IPS-15b (cell line): ENCODE measurements around the gene PRKCE.

Source experiments
- H3K27me3 ChIP-seq: one replicate; pipeline ENCODE4 v1.6.1; 2013; ENCODE audit warnings: low read length; ENCODE audit not compliant: control insufficient read depth, insufficient read depth
- H3K36me3 ChIP-seq: one replicate; pipeline ENCODE4 v1.6.1; 2013; ENCODE audit warnings: low read length; ENCODE audit not compliant: control insufficient read depth, insufficient read depth
- H3K4me1 ChIP-seq: one replicate; pipeline ENCODE4 v1.6.1; 2013; ENCODE audit warnings: mild to moderate bottlenecking, low read length; ENCODE audit not compliant: control insufficient read depth, insufficient read depth
- H3K4me3 ChIP-seq: one replicate; pipeline ENCODE4 v1.5.1; 2013; ENCODE audit warnings: low read depth, low read length
- H3K9ac ChIP-seq: one replicate; pipeline ENCODE4 v1.6.1; 2013; ENCODE audit warnings: low read depth, mild to moderate bottlenecking, low read length
- H3K9me3 ChIP-seq: one replicate; pipeline ENCODE4 v1.6.1; 2013; ENCODE audit warnings: mild to moderate bottlenecking, low read length; ENCODE audit not compliant: control insufficient read depth, insufficient read depth

PRKCE gene

DNA sequence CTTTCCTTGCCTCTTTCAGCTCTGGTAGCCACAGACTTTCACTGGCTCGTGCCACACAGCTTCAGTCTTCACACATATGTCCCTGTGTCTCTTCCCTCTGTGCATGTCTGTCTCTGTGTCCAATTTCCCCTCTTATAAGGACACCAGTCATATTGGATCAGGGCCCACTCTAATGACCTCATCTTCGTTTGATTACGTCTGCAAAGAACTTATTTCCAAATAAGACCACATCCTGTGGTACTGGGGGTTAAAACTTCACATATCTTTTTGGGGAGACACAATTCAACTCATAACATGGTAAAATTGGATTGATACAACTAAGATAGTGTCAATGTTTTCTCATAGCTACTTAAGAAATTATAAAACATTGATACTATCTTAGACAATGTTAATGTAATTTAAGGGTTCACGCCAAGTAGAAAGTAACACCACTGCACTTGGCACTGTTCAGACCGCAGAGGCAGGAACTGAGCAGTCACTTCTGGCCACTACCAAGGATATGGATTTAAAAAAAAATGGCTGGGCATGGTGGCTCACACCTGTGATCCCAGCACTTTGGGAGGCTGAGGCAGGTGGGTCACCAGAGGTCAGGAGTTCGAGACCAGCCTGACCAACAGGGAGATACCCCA lies 526.1 kb downstream of the PRKCE start:
- no peaks in the 10 kb centered on the region for H3K36me3 ChIP-seq

DNA sequence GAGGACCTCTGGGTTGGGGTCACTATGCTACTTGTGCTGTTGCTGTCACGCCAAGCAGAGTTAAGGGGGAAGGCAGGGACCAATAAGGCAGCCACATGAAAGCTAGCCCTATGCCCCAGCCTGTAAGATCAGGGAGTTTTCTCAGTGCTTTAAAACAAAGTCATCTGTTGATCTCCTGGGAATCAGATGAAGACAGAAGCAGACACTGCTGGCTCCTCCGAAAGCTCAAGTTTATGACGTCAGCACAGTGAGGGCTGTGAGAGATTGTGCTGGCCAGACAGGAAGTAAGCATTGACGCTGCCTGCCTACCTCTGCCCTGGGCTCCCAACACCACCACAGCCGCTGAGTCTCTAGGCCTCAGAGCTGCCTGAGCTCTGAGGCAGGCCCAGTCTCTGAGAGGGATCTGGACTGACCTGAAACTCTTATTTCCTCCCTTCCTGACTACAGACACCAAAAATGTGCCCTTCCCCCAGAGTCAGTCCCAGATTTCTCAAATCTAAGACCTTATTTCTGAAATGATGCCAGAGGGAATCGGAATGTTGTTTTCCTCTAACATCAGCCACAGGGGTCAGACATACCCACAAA lies 527.7 kb downstream of the PRKCE start:
- Histone ChIP-seq H3K27me3 (no peaks in the 10 kb centered on the region), H3K36me3 (no peaks in the 10 kb centered on the region), H3K9ac (no peak overlapping the region), H3K4me1 (no peaks in the 10 kb centered on the region), H3K4me3 (no peak overlapping the region), H3K9me3 (no peaks in the 10 kb centered on the region)

More for the DNA sequence above, 526.1 kb downstream of the PRKCE start:
- H3K9ac ChIP-seq: no peak overlapping the region
- H3K4me3 ChIP-seq: no peak overlapping the region
- H3K4me1 ChIP-seq: no peaks in the 10 kb centered on the region
- no peaks in the 10 kb centered on the region for H3K27me3 ChIP-seq
- H3K9me3 ChIP-seq: no peaks in the 10 kb centered on the region

DNA sequence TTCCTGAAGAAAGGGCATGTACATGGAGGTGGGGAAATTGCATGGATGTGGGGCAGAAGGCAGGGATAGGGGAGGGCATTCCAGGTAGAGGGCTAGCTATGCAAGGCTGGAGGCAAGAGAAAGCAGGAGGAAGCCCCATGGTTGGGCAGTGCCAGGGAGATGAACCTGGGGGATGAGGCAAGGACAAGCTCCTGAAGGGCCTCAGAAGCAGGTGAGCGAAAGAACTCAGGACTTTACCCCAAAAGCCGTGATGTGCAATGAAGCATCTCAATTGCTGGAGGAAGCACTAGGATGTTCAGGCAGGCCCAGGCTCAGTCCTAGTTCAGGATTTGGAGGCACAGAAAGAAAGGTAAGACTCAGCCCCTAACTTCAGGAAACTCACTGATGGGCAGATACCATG lies 528.7 kb downstream of the PRKCE start:
- H3K4me1 ChIP-seq: no peaks in the 10 kb centered on the region
- no peak overlapping the region for H3K9ac ChIP-seq
- H3K4me3 ChIP-seq: no peak overlapping the region
- no peaks in the 10 kb centered on the region for H3K27me3 ChIP-seq
- H3K36me3 ChIP-seq: no peaks in the 10 kb centered on the region
- H3K9me3 ChIP-seq: no peaks in the 10 kb centered on the region

DNA sequence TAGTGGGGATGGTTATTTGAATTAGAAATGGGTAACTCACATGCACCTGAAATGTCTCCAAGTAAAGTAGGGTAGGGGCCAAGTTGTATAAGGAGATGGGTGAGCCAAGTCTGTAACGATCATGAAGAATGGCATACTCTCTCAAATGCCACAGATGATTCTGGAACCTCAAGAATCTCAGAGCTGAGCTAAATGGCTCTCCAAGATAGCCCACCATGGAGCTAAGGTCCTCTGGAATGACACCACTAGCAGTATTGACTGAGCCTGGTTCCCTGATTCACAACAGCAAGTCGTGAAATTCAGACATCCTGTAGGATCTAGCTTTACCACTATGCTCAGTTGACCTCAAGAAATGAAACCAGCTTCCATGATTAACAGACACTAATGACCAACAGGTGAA lies 529.8 kb downstream of the PRKCE start:
- Histone ChIP-seq H3K27me3 (no peaks in the 10 kb centered on the region), H3K36me3 (no peaks in the 10 kb centered on the region), H3K4me3 (no peak overlapping the region), H3K9me3 (no peaks in the 10 kb centered on the region), H3K4me1 (no peaks in the 10 kb centered on the region), H3K9ac (no peak overlapping the region)

DNA sequence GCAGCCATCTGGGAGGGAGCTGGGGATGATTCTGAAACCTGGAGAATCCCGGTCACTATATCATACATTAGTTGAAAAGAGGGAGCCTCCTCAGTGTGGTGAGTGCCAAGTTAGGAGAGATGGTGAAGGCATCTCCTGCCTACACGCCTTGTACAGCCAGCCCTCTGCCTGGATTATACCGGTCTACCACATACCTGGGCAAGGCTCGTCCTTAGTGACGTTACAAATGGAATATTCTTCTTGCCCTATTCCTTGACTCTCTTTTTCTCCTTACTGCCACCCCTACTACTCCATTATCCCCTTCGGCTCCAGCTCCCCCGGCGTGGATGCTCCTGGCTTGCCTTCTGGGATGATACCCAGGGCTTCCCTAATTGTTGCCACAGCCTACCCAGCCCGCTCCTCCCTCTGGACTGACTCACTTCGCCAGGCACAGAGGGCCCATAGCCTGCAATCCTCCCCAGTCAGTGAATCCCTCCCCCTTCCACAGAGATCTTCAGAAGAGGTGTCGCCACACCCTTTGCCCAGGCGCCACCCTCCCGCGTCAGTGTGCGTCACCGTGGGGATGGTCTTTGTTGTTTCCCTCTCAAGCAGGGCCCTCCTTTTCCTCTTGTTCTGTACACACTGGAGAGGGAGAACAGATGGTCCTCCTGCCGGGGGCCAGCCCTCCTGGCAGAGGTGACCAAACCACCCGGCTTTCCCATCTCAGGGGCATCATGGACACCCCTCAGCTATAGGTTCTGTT lies 530.5 kb downstream of the PRKCE start:
- Histone ChIP-seq H3K27me3 (no peaks in the 10 kb centered on the region), H3K9me3 (no peaks in the 10 kb centered on the region), H3K9ac (no peak overlapping the region), H3K4me3 (no peak overlapping the region), H3K36me3 (no peaks in the 10 kb centered on the region), H3K4me1 (no peaks in the 10 kb centered on the region)

DNA sequence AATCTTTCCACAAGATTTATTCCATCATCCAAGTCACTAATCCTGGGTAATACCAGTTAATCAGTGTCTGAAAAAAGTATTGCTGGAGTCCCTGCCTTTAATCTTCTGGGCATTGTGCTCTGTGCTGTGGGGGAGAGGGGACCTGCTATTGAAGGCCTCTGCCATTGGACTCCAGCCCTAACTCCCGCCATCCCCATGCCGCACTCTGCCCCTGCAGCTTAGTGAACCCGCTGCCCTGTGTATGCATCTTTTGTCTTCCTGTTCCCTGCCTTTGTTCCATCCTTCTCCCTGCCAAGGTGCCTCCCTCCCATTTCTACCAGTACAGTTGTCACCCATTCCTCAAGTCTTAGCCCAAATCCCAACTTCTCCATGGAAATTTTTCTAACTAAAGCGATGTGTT lies 532.0 kb downstream of the PRKCE start:
- Histone ChIP-seq H3K9me3 (no peaks in the 10 kb centered on the region), H3K4me3 (no peak overlapping the region), H3K27me3 (no peaks in the 10 kb centered on the region), H3K4me1 (no peaks in the 10 kb centered on the region), H3K9ac (no peak overlapping the region), H3K36me3 (no peaks in the 10 kb centered on the region)

DNA sequence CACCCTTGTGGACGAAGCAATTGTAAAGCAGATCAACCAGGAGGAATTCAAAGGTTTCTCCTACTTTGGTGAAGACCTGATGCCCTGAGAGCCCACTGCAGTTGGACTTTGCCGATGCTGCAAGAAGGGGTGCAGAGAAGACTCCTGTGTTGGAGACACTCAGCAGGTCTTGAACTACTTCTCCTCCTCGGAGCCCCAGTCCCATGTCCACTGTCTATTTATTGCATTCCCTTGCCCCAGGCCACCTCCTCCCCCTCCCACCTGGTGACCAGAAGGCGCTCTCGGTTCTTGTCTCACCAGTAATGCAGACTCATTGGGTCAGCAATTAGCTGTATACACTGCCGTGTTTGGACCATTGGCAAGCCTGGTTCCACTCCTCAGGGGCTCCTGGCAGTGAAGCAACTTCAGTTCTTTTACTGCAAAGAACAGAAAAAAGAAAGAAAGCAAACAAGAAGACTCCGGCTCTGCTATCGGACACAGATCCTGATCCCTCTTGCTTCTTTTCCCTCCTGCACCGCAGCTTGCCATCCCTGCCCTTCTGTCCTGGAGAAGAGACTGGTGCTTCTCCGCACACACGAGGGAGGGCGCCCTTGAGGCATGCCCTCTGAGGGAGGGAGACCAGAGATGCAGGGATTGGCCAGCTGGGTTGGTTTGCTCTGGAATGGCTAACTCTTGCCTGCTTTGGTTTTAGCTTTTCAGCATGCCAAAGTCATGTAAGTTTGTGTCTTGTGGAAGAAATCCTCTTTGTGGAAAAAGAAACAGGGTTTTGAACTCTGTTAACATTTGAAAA lies 533.5 kb downstream of the PRKCE start:
- H3K4me1 ChIP-seq: no peaks in the 10 kb centered on the region
- H3K27me3 ChIP-seq: no peaks in the 10 kb centered on the region

DNA sequence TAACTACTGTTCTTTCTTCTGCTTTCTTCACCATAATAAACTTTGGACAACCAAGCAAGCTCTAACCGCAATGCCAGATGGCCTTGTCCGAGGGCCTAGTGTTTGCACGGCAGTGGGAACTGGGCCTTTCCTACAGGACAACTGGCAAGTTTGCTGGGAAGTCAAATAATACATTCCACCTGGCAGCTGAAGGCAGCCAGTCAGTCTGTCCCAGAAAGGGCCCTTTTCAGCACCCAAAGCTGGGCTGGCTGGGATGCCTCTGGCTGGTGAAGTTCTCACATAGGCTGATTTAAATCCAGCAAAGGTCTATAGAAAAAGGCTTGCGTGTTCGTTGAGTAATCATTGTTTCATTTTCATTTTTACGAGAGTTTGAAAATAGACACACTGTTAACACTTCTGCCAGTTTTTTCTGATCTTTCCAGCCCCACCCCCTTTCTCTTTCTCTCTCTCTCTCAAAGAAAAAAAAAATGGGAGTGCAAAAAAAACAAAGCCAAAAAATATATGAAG lies 535.7 kb downstream of the PRKCE start:
- Histone ChIP-seq H3K4me3 (no peak overlapping the region), H3K9me3 (no peaks in the 10 kb centered on the region), H3K36me3 (no peaks in the 10 kb centered on the region), H3K9ac (no peak overlapping the region), H3K4me1 (no peaks in the 10 kb centered on the region), H3K27me3 (no peaks in the 10 kb centered on the region)

More for the DNA sequence above, 533.5 kb downstream of the PRKCE start:
- Histone ChIP-seq H3K36me3 (no peaks in the 10 kb centered on the region), H3K9ac (no peak overlapping the region), H3K9me3 (no peaks in the 10 kb centered on the region), H3K4me3 (no peak overlapping the region)

DNA sequence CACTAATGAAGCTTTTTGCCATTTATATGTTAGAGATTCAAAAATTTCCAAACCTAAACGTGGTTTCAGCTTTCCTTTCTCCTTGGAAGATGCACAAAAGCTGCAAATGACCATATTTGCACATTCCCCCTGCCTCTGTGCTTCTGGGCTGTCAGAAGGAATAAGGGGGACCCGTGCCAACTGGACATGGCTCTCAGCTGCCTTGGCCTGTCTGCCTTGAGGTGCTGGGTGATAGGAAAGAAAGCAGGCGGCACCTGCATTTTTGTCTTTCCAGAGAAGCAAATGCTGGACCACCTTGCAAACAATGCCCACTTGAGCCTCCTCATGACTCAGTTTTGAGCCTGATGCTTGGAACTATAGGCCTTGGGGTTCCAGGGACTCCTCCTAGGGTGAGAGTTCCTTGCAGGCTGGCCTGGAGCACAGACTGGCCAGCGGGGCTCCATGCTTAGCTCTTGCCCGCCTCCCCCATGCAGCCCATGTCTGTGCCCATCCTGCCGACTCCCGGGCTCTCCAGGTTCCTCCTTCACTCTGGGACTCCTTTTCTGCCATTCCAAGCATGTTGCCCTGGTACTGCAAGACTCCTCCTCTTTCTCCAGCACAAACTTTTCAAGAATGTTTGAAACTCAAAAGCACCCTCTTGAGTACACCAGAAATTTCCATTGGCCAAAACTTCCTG lies 536.7 kb downstream of the PRKCE start:
- Histone ChIP-seq H3K9me3 (no peaks in the 10 kb centered on the region), H3K4me3 (no peak overlapping the region), H3K36me3 (no peaks in the 10 kb centered on the region), H3K27me3 (no peaks in the 10 kb centered on the region), H3K4me1 (no peaks in the 10 kb centered on the region), H3K9ac (no peak overlapping the region)

DNA sequence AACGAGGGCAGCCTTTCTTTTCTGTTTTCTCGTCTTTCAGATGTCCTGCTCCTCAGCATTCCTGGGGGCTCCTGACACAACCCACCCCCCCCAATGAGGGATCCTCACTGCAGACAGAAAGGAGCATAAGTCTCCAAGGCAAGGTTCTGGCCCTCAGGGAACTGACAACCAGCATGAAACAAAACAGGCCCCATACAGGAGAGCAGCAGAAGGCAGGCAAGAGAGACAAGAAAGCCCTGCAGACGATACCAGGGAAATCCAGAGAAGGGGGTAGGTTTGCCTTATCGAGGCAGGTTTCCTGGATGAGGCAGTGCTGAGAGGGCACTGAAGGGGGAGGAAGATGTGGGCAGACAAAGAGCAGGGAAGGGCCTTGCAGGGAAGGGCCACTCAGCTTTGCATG lies 541.9 kb downstream of the PRKCE start:
- Histone ChIP-seq H3K9me3 (no peaks in the 10 kb centered on the region), H3K4me3 (no peak overlapping the region), H3K27me3 (no peaks in the 10 kb centered on the region), H3K9ac (no peak overlapping the region), H3K4me1 (no peaks in the 10 kb centered on the region), H3K36me3 (no peaks in the 10 kb centered on the region)

DNA sequence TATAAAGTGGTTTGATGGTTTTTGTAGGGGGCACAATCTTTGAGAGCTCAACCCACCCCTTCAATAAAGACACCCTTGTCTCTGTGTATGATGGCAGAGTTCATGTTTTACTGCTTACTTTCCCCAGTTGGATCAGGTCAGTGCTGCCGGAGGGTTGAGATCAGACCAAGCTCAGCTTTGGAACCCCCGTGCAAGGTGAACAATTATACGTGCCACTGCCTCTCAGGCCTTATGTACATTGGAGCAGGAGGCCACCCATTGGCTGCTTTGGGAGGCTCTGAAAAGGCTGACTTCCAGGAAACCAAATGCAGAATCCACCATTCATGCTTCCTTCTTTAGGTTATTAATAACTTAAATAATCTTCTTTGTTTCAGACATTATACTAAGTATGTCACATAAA lies 542.4 kb downstream of the PRKCE start:
- H3K9ac ChIP-seq: no peak overlapping the region
- no peaks in the 10 kb centered on the region for H3K9me3 ChIP-seq
- H3K27me3 ChIP-seq: no peaks in the 10 kb centered on the region
- no peak overlapping the region for H3K4me3 ChIP-seq
- no peaks in the 10 kb centered on the region for H3K4me1 ChIP-seq
- H3K36me3 ChIP-seq: no peaks in the 10 kb centered on the region
